GM06990 (cell line): ENCODE data around the gene TENM3.

ENCODE experiments used
- DNase-seq: peaks from one replicate; pipeline ENCODE4 v3.0.0-alpha.2; 2011; ENCODE audit not compliant: insufficient read length; ENCODE audit errors: extremely low read depth
- H3K27me3 ChIP-seq: replicated peaks from 2 replicates; pipeline ENCODE4 v1.6.0; 2011; ENCODE audit warnings: low read length; ENCODE audit not compliant: control insufficient read depth, insufficient read depth
- H3K36me3 ChIP-seq: 2 replicates; pipeline ENCODE4 v1.5.1; 2011; ENCODE audit warnings: low read length; ENCODE audit not compliant: control insufficient read depth, insufficient read depth
- H3K4me3 ChIP-seq: replicated peaks from 2 replicates; pipeline ENCODE4 v1.5.1; 2011; ENCODE audit warnings: low read depth, mild to moderate bottlenecking, control low read depth, low read length
- TF ChIP-seq, protein P1 (sequence below): IDR thresholded peaks from 2 replicates; pipeline ENCODE4 v1.5.1; 2011; ENCODE audit warnings: low read length, control low read depth, mild to moderate bottlenecking, inconsistent platforms; ENCODE audit not compliant: insufficient read depth, poor library complexity, severe bottlenecking

Gene TENM3

DNA sequence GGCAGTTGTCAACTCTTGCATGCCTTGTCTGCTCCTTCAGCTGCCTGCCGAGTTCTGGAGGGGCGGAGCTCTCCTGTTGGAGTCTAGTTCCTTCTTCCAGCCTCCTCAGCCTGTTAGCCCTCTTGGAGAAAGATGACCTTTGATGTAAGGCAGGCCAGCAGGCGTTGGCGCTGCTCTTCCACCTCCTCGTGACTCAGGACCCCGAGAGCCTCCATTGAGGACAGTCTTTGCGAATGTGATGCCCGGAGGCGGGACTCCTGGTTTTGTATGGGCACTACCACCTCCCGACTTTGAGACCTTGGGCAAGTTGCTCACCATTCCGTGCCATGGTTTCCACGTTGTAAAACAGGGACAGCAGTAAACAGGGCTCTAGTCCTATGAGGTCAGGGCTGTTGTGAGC, 108.3 kb downstream of the TENM3 start:
- DNase-seq, result no peak
- H3K4me3 ChIP-seq, result no peak overlapping the region
- TF ChIP-seq, protein P1, sequence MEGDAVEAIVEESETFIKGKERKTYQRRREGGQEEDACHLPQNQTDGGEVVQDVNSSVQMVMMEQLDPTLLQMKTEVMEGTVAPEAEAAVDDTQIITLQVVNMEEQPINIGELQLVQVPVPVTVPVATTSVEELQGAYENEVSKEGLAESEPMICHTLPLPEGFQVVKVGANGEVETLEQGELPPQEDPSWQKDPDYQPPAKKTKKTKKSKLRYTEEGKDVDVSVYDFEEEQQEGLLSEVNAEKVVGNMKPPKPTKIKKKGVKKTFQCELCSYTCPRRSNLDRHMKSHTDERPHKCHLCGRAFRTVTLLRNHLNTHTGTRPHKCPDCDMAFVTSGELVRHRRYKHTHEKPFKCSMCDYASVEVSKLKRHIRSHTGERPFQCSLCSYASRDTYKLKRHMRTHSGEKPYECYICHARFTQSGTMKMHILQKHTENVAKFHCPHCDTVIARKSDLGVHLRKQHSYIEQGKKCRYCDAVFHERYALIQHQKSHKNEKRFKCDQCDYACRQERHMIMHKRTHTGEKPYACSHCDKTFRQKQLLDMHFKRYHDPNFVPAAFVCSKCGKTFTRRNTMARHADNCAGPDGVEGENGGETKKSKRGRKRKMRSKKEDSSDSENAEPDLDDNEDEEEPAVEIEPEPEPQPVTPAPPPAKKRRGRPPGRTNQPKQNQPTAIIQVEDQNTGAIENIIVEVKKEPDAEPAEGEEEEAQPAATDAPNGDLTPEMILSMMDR, result no peak
- no peaks in the 10 kb centered on the region for H3K27me3 ChIP-seq
- H3K36me3 ChIP-seq, result no peaks in the 10 kb centered on the region

DNA sequence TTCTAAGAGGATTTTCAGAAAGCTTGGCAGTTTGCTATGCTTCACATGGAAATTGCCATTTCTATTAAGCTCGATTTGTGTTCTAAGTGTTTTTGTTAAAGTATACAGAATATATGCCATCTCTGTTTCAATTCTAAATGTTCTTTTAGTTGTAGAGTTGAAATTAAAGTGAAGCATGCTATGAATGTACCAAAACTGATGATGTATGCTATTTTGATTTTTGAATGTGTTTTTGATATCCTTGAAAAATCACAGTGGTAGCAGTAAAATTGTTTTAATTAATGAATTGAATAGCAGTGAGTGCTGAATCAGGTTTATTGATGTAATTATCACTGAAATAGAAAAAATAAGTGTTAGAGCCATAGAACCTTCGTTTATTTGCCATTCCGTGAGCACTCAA, 110.9 kb downstream of the TENM3 start:
- Histone ChIP-seq H3K4me3 (no peak overlapping the region), H3K27me3 (no peaks in the 10 kb centered on the region), H3K36me3 (no peaks in the 10 kb centered on the region)
- TF ChIP-seq, protein P1, result no peak
- no peak for DNase-seq

DNA sequence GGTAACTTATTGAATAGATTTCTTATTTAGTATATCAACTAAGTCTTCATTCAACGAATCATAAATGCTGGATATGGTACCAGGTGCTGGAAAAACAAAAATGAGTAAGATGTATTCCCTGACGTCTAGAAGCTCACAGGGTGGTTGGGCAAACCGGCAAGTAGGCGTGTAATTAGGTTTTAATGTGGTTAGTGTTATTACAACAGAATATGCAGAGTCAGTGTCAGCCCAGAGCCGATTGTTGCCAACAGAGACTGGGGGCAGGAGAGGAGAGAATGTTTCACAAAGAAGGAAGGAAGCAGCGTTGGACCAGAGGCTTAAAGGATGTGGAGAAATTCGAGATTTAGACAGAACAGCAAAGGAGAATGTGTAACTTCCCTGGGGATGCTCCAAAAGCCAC, 111.7 kb downstream of the TENM3 start:
- no peak for DNase-seq
- Histone ChIP-seq H3K36me3 (no peaks in the 10 kb centered on the region), H3K4me3 (no peak overlapping the region), H3K27me3 (no peaks in the 10 kb centered on the region)
- TF ChIP-seq, protein P1, result no peak

DNA sequence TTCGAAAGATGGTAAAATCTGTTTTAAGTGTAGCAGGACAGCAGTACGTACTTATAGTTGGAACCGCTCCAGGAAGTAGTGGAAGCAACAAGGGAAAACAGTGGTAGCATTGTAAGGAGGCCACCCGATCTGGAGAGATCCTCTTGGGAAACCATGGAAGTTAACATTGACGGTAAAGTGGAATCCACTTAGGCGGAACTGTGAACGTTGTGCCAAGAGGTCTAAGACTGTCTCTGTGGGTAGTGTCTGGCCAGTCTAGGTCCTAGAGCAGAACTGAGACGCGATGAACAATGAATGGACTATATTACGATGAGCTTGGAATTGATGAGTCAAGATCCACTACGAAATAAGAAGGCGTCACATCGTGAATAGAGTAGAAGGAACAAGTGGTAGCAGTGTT, 124.0 kb downstream of the TENM3 start:
- TF ChIP-seq, protein P1, result no peak
- Histone ChIP-seq H3K36me3 (no peaks in the 10 kb centered on the region), H3K4me3 (no peak overlapping the region), H3K27me3 (no peaks in the 10 kb centered on the region)
- DNase-seq, result no peak

DNA sequence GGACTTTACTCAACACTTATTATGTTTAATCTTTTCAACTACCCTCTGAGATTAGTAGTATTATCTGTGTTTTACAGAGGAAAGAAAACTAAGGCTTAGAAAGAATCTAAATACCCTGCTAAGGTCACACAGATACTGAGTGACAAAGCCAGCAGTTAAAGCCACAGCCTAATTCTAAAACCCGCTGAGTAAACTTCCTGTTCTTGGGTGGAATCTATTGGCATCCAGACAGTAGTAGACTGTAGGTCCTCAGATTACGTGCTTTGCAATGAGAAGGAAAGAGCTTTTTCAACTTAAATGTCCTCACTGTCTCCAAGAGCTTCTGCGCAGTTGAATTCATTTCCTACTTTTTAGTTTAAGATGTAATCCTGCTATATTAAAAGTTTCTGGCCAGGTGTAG, 126.0 kb downstream of the TENM3 start:
- TF ChIP-seq, protein P1, result no peak
- H3K36me3 ChIP-seq, result no peaks in the 10 kb centered on the region
- no peak overlapping the region for H3K4me3 ChIP-seq
- DNase-seq, result no peak
- no peaks in the 10 kb centered on the region for H3K27me3 ChIP-seq

DNA sequence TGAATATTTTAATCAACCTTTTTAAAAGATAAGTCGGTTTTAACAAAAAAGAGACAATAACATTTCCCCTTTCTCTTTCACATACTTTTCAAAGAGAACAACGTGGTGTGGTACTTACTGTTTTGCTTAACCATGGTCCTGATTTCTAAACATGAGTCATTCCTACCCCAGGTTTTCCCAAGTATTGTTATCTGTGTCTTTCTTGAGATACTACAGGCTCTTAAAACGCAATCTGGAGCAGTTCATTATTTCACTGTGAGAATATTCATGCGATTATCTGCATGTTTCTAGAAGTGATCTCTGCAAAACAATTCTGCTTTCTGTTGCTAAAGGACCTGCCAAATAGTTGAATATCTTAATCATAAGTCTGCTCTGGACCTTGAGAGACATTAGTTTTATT, 127.3 kb downstream of the TENM3 start:
- Histone ChIP-seq H3K27me3 (no peaks in the 10 kb centered on the region), H3K36me3 (no peaks in the 10 kb centered on the region), H3K4me3 (no peak overlapping the region)
- TF ChIP-seq, protein P1, result no peak
- no peak for DNase-seq
